SK-N-SH treated with all-trans-retinoic acid at 6 μM for 48 hours (cell line): ENCODE measurements around the gene MACROH2A2.
"Not testable (repeated sequence)": the region's sequence is repeated elsewhere in the genome, so short reads cannot be mapped to it uniquely, and the experiment has no call there.

Experiments used
- ATAC-seq: fragments of 200-7000 bp; cut with Tn5 transposase; 3 replicates; pipeline ENCODE4 v1.9.1; 2020; ENCODE audit warnings: mild to moderate bottlenecking, moderate library complexity
- ARNTL ChIP-seq: fragments of 450-650 bp; formaldehyde crosslinking; IDR thresholded peaks from 2 replicates; pipeline ENCODE4 v1.5.0; 2020; ENCODE audit warnings: low read depth, mild to moderate bottlenecking, moderate library complexity, borderline replicate concordance
- CREB5 ChIP-seq: fragments of 250-450 bp; sonication (Bioruptor Pico); IDR thresholded peaks from 2 replicates; pipeline ENCODE4 v1.5.1; 2020; ENCODE audit warnings: low read depth, mild to moderate bottlenecking, moderate library complexity
- CSDC2 ChIP-seq: fragments of 250-450 bp; sonication (Bioruptor Pico); IDR thresholded peaks from 2 replicates; pipeline ENCODE4 v1.5.0; 2020; ENCODE audit warnings: mild to moderate bottlenecking, moderate library complexity
- CSRNP3 ChIP-seq: fragments of 250-450 bp; sonication (Bioruptor Pico); IDR thresholded peaks from 2 replicates; pipeline ENCODE4 v1.5.1; 2021; ENCODE audit warnings: mild to moderate bottlenecking, moderate library complexity
- ESRRG ChIP-seq: fragments of 250-450 bp; sonication (Bioruptor Pico); IDR thresholded peaks from 2 replicates; pipeline ENCODE4 v1.6.1; 2021; ENCODE audit warnings: mild to moderate bottlenecking
- GLIS3 ChIP-seq: fragments of 250-450 bp; sonication (Bioruptor Pico); IDR thresholded peaks from 2 replicates; pipeline ENCODE4 v1.5.0; 2020; ENCODE audit warnings: mild to moderate bottlenecking, moderate library complexity
- ISL1 ChIP-seq: fragments of 250-450 bp; sonication (Bioruptor Pico); IDR thresholded peaks from 2 replicates; pipeline ENCODE4 v2.1.2; 2022; ENCODE audit warnings: mild to moderate bottlenecking, moderate library complexity
- OSR1 ChIP-seq: fragments of 250-450 bp; sonication (Bioruptor Pico); IDR thresholded peaks from 2 replicates; pipeline ENCODE4 v1.8.0; 2022; ENCODE audit warnings: moderate library complexity, mild to moderate bottlenecking, inconsistent platforms
- PATZ1 ChIP-seq: fragments of 250-450 bp; sonication (Bioruptor Pico); IDR thresholded peaks from 2 replicates; pipeline ENCODE4 v1.8.0; 2020; ENCODE audit warnings: mild to moderate bottlenecking, moderate library complexity, borderline replicate concordance
- RARB ChIP-seq: fragments of 250-450 bp; sonication (Bioruptor Pico); IDR thresholded peaks from 2 replicates; pipeline ENCODE4 v1.8.0; 2021; ENCODE audit warnings: mild to moderate bottlenecking, moderate library complexity
- SNAI2 ChIP-seq: fragments of 250-450 bp; sonication (Bioruptor Pico); IDR thresholded peaks from 2 replicates; pipeline ENCODE4 v1.5.0; 2020; ENCODE audit warnings: mild to moderate bottlenecking, moderate library complexity
- TCF4 ChIP-seq: fragments of 250-450 bp; sonication (Bioruptor Pico); IDR thresholded peaks from 2 replicates; pipeline ENCODE4 v1.8.0; 2021; ENCODE audit warnings: mild to moderate bottlenecking, moderate library complexity, borderline replicate concordance
- ZC3H10 ChIP-seq: fragments of 250-450 bp; sonication (Bioruptor Pico); IDR thresholded peaks from 2 replicates; pipeline ENCODE4 v1.5.1; 2021; ENCODE audit warnings: mild to moderate bottlenecking, moderate library complexity
- ZFP3 ChIP-seq: fragments of 250-450 bp; sonication (Bioruptor Pico); IDR thresholded peaks from 2 replicates; pipeline ENCODE4 v1.5.0; 2020; ENCODE audit warnings: mild to moderate bottlenecking, moderate library complexity
- ZFP30 ChIP-seq: fragments of 450-650 bp; formaldehyde crosslinking; IDR thresholded peaks from 2 replicates; pipeline ENCODE4 v1.5.0; 2022; ENCODE audit warnings: mild to moderate bottlenecking, moderate library complexity
- ZNF565 ChIP-seq: fragments of 450-650 bp; formaldehyde crosslinking; conservative IDR thresholded peaks from 2 replicates; pipeline ENCODE4 v1.5.0; 2020; ENCODE audit warnings: low read depth, mild to moderate bottlenecking, moderate library complexity
- ZNF70 ChIP-seq: fragments of 450-650 bp; formaldehyde crosslinking; IDR thresholded peaks from 2 replicates; pipeline ENCODE4 v1.5.0; 2020; ENCODE audit warnings: mild to moderate bottlenecking, moderate library complexity
- ZNF8 ChIP-seq: fragments of 450-650 bp; formaldehyde crosslinking; IDR thresholded peaks from 2 replicates; pipeline ENCODE4 v1.5.0; 2020; ENCODE audit warnings: mild to moderate bottlenecking, moderate library complexity
- TF ChIP-seq, protein P1 (sequence below): fragments of 250-450 bp; sonication (Bioruptor Pico); IDR thresholded peaks from 2 replicates; pipeline ENCODE4 v1.8.0; 2021; ENCODE audit warnings: low read depth, mild to moderate bottlenecking, moderate library complexity, borderline replicate concordance

MACROH2A2 gene

DNA sequence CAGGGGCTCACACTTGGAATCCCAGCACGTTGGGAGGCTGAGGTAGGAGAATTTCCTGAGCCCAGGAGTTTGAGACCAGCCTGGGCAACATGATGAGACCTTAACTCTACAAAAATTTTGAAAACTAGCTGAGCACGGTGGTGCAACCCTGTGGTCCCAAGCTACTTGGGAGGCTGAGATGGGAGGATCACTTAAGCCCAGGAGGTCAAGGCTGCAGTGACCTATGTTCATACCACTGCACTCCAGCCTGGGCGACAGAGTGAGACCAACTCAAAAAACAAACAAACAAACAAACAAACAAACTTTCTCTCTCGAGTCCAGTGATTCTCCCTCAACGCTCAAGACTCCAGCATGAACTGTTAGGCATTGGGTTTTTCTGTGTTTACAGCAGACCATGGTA, 95.9 kb downstream of the MACROH2A2 start:
- TF ChIP-seq TCF4 (CRISPR knock-in tag) (no peak), CREB5 (no peak), OSR1 (CRISPR knock-in tag) (no peak), CSDC2 (CRISPR knock-in tag) (no peak), ZNF8 (CRISPR knock-in tag) (no peak), ZFP3 (CRISPR knock-in tag) (no peak), PATZ1 (CRISPR knock-in tag) (no peak), ISL1 (no peak), GLIS3 (CRISPR knock-in tag) (no peak), ZNF565 (CRISPR knock-in tag) (no peak), CSRNP3 (CRISPR knock-in tag) (no peak), ZC3H10 (CRISPR knock-in tag) (no peak), RARB (CRISPR knock-in tag) (no peak), ESRRG (no peak), SNAI2 (CRISPR knock-in tag) (no peak)
- TF ChIP-seq, protein P1, sequence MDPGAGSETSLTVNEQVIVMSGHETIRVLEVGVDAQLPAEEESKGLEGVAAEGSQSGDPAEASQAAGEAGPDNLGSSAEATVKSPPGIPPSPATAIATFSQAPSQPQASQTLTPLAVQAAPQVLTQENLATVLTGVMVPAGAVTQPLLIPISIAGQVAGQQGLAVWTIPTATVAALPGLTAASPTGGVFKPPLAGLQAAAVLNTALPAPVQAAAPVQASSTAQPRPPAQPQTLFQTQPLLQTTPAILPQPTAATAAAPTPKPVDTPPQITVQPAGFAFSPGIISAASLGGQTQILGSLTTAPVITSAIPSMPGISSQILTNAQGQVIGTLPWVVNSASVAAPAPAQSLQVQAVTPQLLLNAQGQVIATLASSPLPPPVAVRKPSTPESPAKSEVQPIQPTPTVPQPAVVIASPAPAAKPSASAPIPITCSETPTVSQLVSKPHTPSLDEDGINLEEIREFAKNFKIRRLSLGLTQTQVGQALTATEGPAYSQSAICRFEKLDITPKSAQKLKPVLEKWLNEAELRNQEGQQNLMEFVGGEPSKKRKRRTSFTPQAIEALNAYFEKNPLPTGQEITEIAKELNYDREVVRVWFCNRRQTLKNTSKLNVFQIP = no peak
- no peak for ATAC-seq

DNA sequence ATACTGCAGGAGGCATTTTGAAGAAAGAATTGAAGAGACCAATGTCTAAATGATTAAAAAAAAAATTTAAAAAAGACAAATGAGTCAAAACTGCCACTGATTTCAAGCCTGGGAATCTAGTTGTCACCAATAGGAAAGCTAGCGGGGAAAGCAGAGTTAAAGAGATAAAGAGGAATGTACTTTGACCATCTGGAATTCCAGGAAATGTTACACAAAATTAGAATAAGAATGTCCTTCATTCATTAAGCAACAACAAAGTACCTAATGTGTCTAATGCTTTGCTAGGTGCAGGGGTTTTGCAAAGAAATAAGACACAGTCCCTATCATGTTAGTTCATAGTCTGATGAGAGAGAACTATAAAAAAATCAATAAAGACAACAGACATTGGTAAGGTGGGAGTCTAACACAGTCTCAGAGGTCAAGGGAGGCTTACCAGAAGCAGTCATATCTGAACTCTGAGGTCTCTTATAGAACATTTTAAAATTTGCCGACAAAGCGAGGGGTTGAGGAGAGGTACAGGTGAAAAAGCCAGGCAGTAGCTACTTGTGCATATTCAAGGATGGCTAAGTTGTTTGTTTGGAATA, 102.7 kb downstream of the MACROH2A2 start:
- ATAC-seq = no peak
- no peak for TF ChIP-seq ZNF70 (CRISPR knock-in tag)
- no peak for TF ChIP-seq CSRNP3 (CRISPR knock-in tag)
- TF ChIP-seq RARB (CRISPR knock-in tag) = no peak
- no peak for TF ChIP-seq TCF4 (CRISPR knock-in tag)
- TF ChIP-seq ARNTL (CRISPR knock-in tag) = no peak
- no peak for TF ChIP-seq GLIS3 (CRISPR knock-in tag)
- no peak for TF ChIP-seq ZFP3 (CRISPR knock-in tag)
- no peak for TF ChIP-seq ZNF565 (CRISPR knock-in tag)
- TF ChIP-seq ZFP30 = no peak
- no peak for TF ChIP-seq CREB5

GRCh38 chr10:70158113-70158512, 105.5 kb downstream of the MACROH2A2 start:
- TF ChIP-seq PATZ1 (CRISPR knock-in tag) = no peak
- no peak for TF ChIP-seq SNAI2 (CRISPR knock-in tag)
- no peak for TF ChIP-seq ZNF8 (CRISPR knock-in tag)
- TF ChIP-seq CSRNP3 (CRISPR knock-in tag) = no peak
- no peak for TF ChIP-seq CSDC2 (CRISPR knock-in tag)
- no peak for ATAC-seq

- ATAC-seq = not testable (repeated sequence)
Measured at GRCh38 chr10:70159366-70159765, 106.7 kb downstream of the MACROH2A2 start.
